Keratinocyte (primary cell): ENCODE data around the gene CALML5. TPM values are rescaled to one million over a fixed set of nuclear protein-coding genes. Genes with fewer than 3 reads are reported as not detected.
"Not testable (repeated sequence)": the region's sequence is repeated elsewhere in the genome, so short reads cannot be mapped to it uniquely, and the experiment has no call there.

Experiments
- DNase-seq: peaks from one replicate; pipeline ENCODE4 v3.0.0-alpha.2; 2011; ENCODE audit warnings: low read depth, missing footprints, low spot score
- FAIRE-seq: peaks from 2 replicates; lab custom pipeline; 2011; peaks lifted over from hg19 to GRCh38; lab: Jason Lieb, UNC
- H2AFZ ChIP-seq: 2 replicates; pipeline ENCODE4 v1.6.0; 2012; ENCODE audit warnings: low read length, control low read depth, inconsistent platforms; ENCODE audit not compliant: control insufficient read depth
- H3K27ac ChIP-seq: 2 replicates; pipeline ENCODE4 v1.5.1; 2011; ENCODE audit warnings: low read length; ENCODE audit not compliant: control insufficient read depth, insufficient read depth
- H3K27me3 ChIP-seq: 3 replicates; pipeline ENCODE4 v1.6.0; 2011; ENCODE audit warnings: low read length; ENCODE audit not compliant: control insufficient read depth, insufficient read depth; ENCODE audit errors: extremely low read depth
- H3K36me3 ChIP-seq, 2 experiments: 2 replicates in 1 of 2; 3 replicates in 1 of 2; pipeline ENCODE4 v1.5.1; 2011; ENCODE audit warnings: low read length in 2 of 2, mild to moderate bottlenecking in 1 of 2; ENCODE audit not compliant: control insufficient read depth in 2 of 2, insufficient read depth in 2 of 2; ENCODE audit errors: extremely low read depth in 1 of 2
- H3K4me1 ChIP-seq: 3 replicates; pipeline ENCODE4 v1.5.1; 2011; ENCODE audit warnings: low read length; ENCODE audit not compliant: control insufficient read depth, insufficient read depth; ENCODE audit errors: extremely low read depth
- H3K4me2 ChIP-seq: 3 replicates; pipeline ENCODE4 v1.6.0; 2011; ENCODE audit warnings: low read depth, low read length; ENCODE audit not compliant: control insufficient read depth, insufficient read depth; ENCODE audit errors: extremely low read depth
- H3K4me3 ChIP-seq, 3 experiments: fragments of 200-600 bp in 1 of 3; sonication (generic) in 1 of 3; 2 replicates in 2 of 3; 3 replicates in 1 of 3; pipeline ENCODE4 v1.5.1; 2011 to 2016; ENCODE audit warnings: low read length in 3 of 3, mild to moderate bottlenecking in 3 of 3, control low read depth in 2 of 3, inconsistent platforms in 1 of 3, low read depth in 1 of 3, mixed read lengths in 1 of 3, mixed run types in 1 of 3, moderate library complexity in 1 of 3; ENCODE audit not compliant: control insufficient read depth in 2 of 3, insufficient read depth in 2 of 3; ENCODE audit errors: extremely low read depth in 1 of 3
- H3K79me2 ChIP-seq: 2 replicates; pipeline ENCODE4 v1.6.0; 2012; ENCODE audit warnings: low read length; ENCODE audit not compliant: control insufficient read depth, insufficient read depth
- H3K9ac ChIP-seq: 3 replicates; pipeline ENCODE4 v1.6.0; 2011; ENCODE audit warnings: low read length; ENCODE audit not compliant: control insufficient read depth, insufficient read depth; ENCODE audit errors: extremely low read depth
- H3K9me1 ChIP-seq: 3 replicates; pipeline ENCODE4 v1.6.0; 2011; ENCODE audit warnings: low read length; ENCODE audit not compliant: control insufficient read depth, insufficient read depth; ENCODE audit errors: extremely low read depth
- H3K9me3 ChIP-seq: 2 replicates; pipeline ENCODE4 v1.5.1; 2012; ENCODE audit warnings: low read depth, low read length; ENCODE audit not compliant: control insufficient read depth
- H4K20me1 ChIP-seq: 3 replicates; pipeline ENCODE4 v1.6.0; 2011; ENCODE audit warnings: low read length; ENCODE audit not compliant: control insufficient read depth, insufficient read depth; ENCODE audit errors: extremely low read depth
- CTCF ChIP-seq, 3 experiments: IDR thresholded peaks in 1 of 3; conservative IDR thresholded peaks in 1 of 3; optimal IDR thresholded peaks in 1 of 3; 2 replicates in 2 of 3; 3 replicates in 1 of 3; pipeline versions ENCODE3 to v1.5.1; 2011; ENCODE audit warnings: low read length in 3 of 3, mild to moderate bottlenecking in 3 of 3, moderate library complexity in 2 of 3, control low read depth in 1 of 3, inconsistent platforms in 1 of 3; ENCODE audit not compliant: insufficient read depth in 2 of 3; ENCODE audit errors: extremely low read depth in 1 of 3
- EZH2 ChIP-seq: IDR thresholded peaks from one replicate; pipeline ENCODE4 v1.6.1; 2012; ENCODE audit warnings: inconsistent platforms, mild to moderate bottlenecking, low read length, moderate library complexity
- dilution Hi-C: fragments of 300-500 bp; cut with MboI; formaldehyde crosslinking; loops from one replicate; pipeline ENCODE4 v1.7.0; 2020; ENCODE audit warnings: low sequenced_read_pairs; ENCODE audit not compliant: extremely low pct_ligation_motif_present
- polyA plus RNA-seq, 5 experiments: library from polyadenylated mRNA; depleted of rRNA in 3 of 5; stranded (reverse) in 3 of 5; stranded (forward) in 1 of 5; unstranded in 1 of 5; fragments of >200 nt; gene quantifications; 1 replicate in 1 of 5; 2 replicates in 3 of 5; 3 replicates in 1 of 5; pipeline versions ENCODE4 v1.2.1 to v1.2.3, GENCODE V29; 2011 to 2012; ENCODE audit warnings: missing spikeins in 2 of 5, low read depth in 1 of 5, low replicate concordance in 1 of 5

The CALML5 gene
- polyA plus RNA-seq, 1 donor (not counting 4 experiments of a cell fraction or from before 2014, with no cell fraction given), result 5.7 TPM

DNA sequence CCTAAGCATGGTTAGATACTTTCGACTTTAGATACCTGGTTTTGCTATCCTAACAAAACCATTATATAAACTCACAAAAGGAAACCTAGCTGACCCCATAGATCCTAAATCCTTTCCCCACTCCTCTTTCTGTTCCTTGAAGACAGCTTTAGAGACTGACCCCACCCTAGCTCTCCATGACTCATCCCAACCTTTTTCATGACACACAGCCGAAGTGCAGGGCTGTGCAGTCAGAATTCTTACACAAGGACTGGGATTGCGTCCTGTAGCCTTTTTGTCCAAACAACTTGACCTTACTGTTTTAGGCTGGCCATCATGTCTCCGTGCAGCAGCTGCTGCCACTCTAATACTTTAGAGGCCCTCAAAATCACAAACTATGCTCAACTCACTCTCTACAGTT, 24.7 kb downstream of the CALML5 start:
- H3K4me1 ChIP-seq, dilution Hi-C loops, H3K27ac ChIP-seq, H2AFZ ChIP-seq, H3K4me2 ChIP-seq, H4K20me1 ChIP-seq, H3K9me1 ChIP-seq, H3K4me3 ChIP-seq, H3K9me3 ChIP-seq, H3K9ac ChIP-seq, FAIRE-seq, H3K79me2 ChIP-seq, H3K36me3 ChIP-seq, H3K27me3 ChIP-seq, DNase-seq: not testable (repeated sequence)

- Histone ChIP-seq H2AFZ (no peak overlapping the region), H3K36me3 (no peaks in the 10 kb centered on the region), H4K20me1 (no peaks in the 10 kb centered on the region), H3K27me3 (no peaks in the 10 kb centered on the region), H3K9me3 (peaks cover 8% of the 10 kb centered on the region), H3K79me2 (no peaks in the 10 kb centered on the region), H3K4me3 (no peak overlapping the region), H3K27ac (no peak overlapping the region), H3K9me1 (no peaks in the 10 kb centered on the region), H3K4me2 (no peak overlapping the region), H3K4me1 (peaks cover 31% of the 10 kb centered on the region), H3K9ac (no peak overlapping the region)
- FAIRE-seq (no peak), DNase-seq (no peak)
- dilution Hi-C loops, result no loop called here
- TF ChIP-seq CTCF (optimal IDR thresholded peaks at IDR 0.05 in 1 of 3, IDR thresholded peaks at IDR 0.05 in 1 of 3, conservative IDR thresholded peaks at IDR 0.05 in 1 of 3; ENCODE audit: extremely low read depth in 1 of 3, insufficient read depth in 2 of 3, low read length in 3 of 3) (no peak), EZH2 (no peak)
Measured at GRCh38 chr10:5470062-5470751, 29.2 kb downstream of the CALML5 start.
